Endothelial cell of umbilical vein (primary cell): ENCODE measurements around the gene CXorf49B.
"Not testable (repeated sequence)": the region's sequence is repeated elsewhere in the genome, so short reads cannot be mapped to it uniquely, and the experiment has no call there.

Experiments
- CTCF ChIP-seq, 2 donors: IDR thresholded peaks; 1 replicate in 1 of 2; 2 replicates in 1 of 2; pipeline ENCODE4 v1.5.1; 2011; ENCODE audit warnings: low read length in 2 of 2, mild to moderate bottlenecking in 2 of 2, moderate library complexity in 2 of 2, control low read depth in 1 of 2, inconsistent platforms in 1 of 2, low read depth in 1 of 2; ENCODE audit not compliant: insufficient read depth in 1 of 2; ENCODE audit errors: extremely low read depth in 1 of 2
- MAX ChIP-seq: IDR thresholded peaks from 2 replicates; pipeline ENCODE4 v1.6.1; 2011; ENCODE audit not compliant: insufficient read depth, insufficient read length
- MYC ChIP-seq: IDR thresholded peaks from one replicate; pipeline ENCODE4 v1.6.1; 2011; ENCODE audit warnings: mild to moderate bottlenecking, low read depth, low read length
- POLR2A ChIP-seq: IDR thresholded peaks from 2 replicates; pipeline ENCODE4 v1.6.1; 2012; ENCODE audit warnings: low read depth, mild to moderate bottlenecking, control low read depth, low read length
- POLR2AphosphoS5 ChIP-seq: IDR thresholded peaks from 2 replicates; pipeline ENCODE4 v1.6.1; 2012; ENCODE audit warnings: low read depth, mild to moderate bottlenecking, control low read depth, low read length, moderate library complexity; ENCODE audit not compliant: insufficient read depth

GRCh38 chrX:71714064-71714463, 49.1 kb upstream of the CXorf49B start:
- not testable (repeated sequence) for TF ChIP-seq POLR2AphosphoS5; CTCF (IDR thresholded peaks at IDR 0.05; ENCODE audit: extremely low read depth in 1 of 2, insufficient read depth in 1 of 2, low read depth in 1 of 2, low read length in 2 of 2); MAX; MYC; POLR2A
